Retinal pigment epithelial cell (primary cell): ENCODE results near the gene CDK14.

Experiments used
- DNase-seq: peaks from one replicate; pipeline ENCODE4 v3.0.0-alpha.2; 2010; ENCODE audit warnings: low read depth
- H3K4me3 ChIP-seq: 2 replicates; pipeline ENCODE4 v1.5.1; 2011; ENCODE audit warnings: mild to moderate bottlenecking, low read length, control low read depth, moderate library complexity
- TF ChIP-seq, protein P1 (sequence below): conservative IDR thresholded peaks from 2 replicates; pipeline ENCODE4 v1.5.1; 2011; ENCODE audit warnings: low read depth, low read length, control low read depth, inconsistent platforms

Gene CDK14

DNA sequence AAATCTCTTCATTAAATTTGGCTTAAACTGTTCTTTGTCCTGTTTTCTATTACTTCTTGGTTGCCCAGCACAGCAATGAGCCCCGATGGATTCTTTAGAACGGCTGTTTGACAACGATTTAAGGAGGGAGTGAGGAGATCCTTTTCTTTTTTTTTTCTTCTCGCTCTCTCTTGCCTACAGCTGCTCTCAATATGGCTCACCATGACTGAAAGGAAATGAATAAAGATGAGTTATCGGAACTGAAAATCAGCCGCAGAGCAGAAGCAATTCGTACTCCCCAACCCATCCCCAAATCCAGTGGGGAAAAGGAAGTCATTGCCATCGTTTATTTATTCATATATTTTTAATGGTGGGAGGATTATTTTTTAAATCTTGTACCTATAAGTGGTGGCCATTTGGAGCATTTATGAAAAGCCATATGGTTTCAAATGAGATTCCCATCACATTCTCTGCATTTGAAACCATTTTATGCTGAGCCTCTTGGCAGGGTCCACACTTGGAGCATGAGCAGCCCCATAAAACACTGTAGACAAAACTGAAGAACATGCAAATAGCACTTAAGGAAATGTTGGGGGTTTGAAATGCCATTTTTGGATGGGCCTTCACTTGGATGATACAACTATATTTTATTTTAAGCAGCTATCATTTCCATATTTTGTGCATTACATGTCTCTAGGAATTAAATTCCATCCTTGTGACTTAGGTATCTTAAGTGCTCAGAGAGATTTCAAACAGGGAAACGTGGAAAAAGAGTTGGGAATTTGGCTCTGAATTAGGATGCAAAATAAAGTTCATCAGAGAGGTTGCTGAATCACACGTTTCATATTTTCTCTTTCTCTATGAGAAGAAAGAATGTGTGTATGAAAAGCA lies 560.4 kb downstream of the CDK14 start:
- TF ChIP-seq, protein P1, sequence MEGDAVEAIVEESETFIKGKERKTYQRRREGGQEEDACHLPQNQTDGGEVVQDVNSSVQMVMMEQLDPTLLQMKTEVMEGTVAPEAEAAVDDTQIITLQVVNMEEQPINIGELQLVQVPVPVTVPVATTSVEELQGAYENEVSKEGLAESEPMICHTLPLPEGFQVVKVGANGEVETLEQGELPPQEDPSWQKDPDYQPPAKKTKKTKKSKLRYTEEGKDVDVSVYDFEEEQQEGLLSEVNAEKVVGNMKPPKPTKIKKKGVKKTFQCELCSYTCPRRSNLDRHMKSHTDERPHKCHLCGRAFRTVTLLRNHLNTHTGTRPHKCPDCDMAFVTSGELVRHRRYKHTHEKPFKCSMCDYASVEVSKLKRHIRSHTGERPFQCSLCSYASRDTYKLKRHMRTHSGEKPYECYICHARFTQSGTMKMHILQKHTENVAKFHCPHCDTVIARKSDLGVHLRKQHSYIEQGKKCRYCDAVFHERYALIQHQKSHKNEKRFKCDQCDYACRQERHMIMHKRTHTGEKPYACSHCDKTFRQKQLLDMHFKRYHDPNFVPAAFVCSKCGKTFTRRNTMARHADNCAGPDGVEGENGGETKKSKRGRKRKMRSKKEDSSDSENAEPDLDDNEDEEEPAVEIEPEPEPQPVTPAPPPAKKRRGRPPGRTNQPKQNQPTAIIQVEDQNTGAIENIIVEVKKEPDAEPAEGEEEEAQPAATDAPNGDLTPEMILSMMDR = no peak
- no peak overlapping the region for H3K4me3 ChIP-seq
- DNase-seq = no peak

DNA sequence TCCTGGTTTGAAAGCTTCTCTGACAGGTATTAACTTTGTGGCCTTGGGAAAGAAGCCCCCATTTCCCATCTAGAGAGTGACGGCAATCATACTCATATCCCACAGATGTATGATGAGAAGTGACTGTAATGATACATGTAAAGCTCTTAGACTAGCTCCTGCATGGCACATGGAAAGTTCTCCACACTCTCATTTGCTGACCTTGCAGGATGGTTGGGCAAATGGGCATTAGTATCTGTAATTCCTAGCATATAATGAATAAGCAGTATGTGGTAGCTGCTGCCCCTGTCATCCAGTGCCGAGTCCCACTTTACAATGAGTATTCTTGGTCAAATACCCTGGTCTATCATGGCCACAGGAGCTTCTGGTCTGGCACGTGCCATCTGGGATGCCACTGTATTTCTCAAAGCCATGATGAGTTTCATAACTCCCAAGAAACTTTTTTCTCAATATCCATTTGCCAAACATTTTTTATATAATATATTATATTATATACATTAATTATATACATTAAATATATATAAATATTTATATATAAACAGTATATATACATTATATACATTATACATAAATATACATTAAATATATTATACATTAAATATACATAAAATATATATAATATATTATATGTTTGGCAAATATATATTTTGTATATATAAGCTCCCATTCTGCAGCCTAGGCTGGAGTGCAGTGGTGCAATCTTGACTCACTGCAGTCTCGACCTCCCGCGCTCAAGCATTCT lies 561.6 kb downstream of the CDK14 start:
- H3K4me3 ChIP-seq = no peak overlapping the region
- no peak for DNase-seq
- TF ChIP-seq, protein P1 = no peak

DNA sequence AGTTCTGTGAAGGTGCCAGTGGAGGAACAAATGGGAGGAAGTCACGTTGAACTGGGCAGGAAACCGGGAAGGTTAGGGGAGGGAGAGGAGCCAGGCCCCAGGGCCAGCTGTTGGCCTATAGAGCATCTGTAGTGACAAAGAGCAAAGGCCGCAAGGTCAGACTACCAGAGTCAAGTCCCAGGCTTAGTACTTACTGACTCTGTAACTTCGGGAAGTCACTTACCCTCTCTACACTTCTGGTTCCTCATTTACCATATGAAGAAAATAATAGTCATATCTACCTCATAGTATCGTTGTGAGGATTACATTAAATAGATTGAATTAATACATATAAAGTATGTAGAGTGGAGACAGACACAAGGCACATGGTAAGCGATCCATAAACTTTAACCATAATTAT lies 566.3 kb downstream of the CDK14 start:
- TF ChIP-seq, protein P1 = no peak
- DNase-seq = no peak
- no peak overlapping the region for H3K4me3 ChIP-seq

DNA sequence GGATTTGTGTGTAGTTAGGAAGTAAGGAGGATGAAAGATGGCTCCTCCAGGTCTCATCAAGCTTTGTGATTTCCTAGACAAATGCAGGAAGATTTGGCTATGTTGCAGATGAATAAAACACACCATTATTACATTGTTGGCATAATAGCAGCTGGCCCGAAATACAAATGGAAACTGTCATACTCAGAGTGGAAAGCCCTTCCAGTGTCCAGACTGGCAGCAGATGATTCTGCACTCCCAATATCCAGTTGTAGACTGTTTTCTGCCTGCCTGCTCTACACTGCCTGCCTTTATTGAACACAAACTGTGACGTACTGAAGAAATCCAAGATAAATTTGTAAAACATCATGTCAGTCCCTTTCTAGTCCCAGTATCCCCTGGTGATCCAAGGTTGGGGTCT lies 568.4 kb downstream of the CDK14 start:
- DNase-seq = no peak
- TF ChIP-seq, protein P1 = no peak
- no peak overlapping the region for H3K4me3 ChIP-seq

DNA sequence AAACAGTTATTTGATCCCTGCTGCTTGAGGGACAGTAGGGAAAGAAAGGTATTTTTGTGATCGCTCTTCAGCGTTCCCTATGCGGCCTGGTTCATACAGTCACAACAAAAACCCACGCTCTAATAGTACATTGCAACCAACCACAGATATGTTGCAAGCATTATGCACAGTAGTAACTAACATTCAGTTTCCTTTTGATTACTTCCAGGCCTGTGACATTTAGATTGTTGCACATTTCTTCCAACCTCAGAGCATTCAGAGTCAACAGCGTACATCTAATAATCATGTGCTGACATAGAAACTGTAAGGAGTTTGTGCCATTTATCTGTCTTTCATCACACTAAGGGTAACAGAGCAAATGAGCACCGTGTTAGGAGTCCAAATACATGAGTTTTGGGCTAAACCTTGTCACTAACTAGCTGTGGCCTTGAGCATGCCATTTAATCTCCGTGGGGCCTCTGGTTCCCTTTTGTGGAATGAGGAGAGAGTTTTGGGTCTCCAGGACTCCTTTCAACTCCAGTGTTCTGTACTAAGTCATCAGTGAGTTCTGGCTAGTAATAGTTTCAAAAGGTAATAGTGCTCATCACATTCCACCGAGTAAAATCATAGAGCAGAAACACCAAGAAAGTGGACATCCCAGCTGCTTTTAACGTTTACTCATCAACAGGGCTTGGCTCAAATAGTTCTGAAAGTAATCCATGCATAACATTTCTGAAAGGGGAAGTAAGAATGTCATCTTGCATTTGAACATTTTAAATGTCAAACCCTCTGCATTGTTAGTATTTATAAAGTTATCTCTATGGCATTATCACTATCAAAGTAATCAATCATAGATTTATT lies 569.1 kb downstream of the CDK14 start:
- TF ChIP-seq, protein P1 = no peak
- DNase-seq = no peak
- H3K4me3 ChIP-seq = no peak overlapping the region

DNA sequence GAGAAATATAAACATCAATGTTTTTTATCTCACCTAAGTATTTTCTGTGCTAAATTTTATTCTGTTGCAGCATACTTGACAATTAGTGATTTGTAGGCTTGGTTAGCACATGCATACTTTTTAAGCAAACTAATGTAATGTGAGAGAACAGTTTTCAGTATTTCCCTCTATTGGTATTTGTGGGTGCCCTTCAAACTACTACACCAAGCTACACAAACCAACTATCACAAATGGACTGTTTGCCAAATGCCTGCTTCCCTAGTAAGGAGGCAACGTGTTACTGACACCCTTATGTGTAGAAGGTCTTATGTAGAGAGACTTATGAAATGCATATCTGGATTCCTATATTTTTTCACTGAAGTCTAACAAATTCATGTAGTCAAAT lies 569.7 kb downstream of the CDK14 start:
- no peak overlapping the region for H3K4me3 ChIP-seq
- TF ChIP-seq, protein P1 = no peak
- DNase-seq = no peak
